Gastrocnemius medialis (tissue), 4 donors: ENCODE results near the gene HORMAD1. TPM values are rescaled to one million over a fixed set of nuclear protein-coding genes. Genes with fewer than 3 reads are reported as not detected.

Experiments
- ATAC-seq, 2 donors: fragments of 150-250 bp; one replicate each; pipeline ENCODE4 v1.9.1; 2016
- DNase-seq, 2 donors: peaks; one replicate each; pipeline ENCODE4 v3.0.0-alpha.2; 2019
- H3K27ac ChIP-seq, 4 donors: fragments of 200-600 bp; sonication (generic); 1 replicate in 1 of 4; 2 replicates in 3 of 4; pipeline ENCODE4 v1.5.1; 2016 to 2018; ENCODE audit warnings: mild to moderate bottlenecking in 2 of 4, moderate library complexity in 1 of 4
- H3K27me3 ChIP-seq, 3 donors: fragments of 200-600 bp; sonication (generic) in 2 of 3; 1 replicate in 1 of 3; 2 replicates in 2 of 3; pipeline versions ENCODE4 v1.5.1 to v1.6.0; 2016 to 2019; ENCODE audit warnings: mild to moderate bottlenecking in 1 of 3, moderate library complexity in 1 of 3
- H3K36me3 ChIP-seq, 2 donors: fragments of 200-600 bp; sonication (generic) in 1 of 2; one replicate each; pipeline ENCODE4 v1.5.1; 2017 to 2018
- H3K4me1 ChIP-seq, 2 donors: fragments of 200-600 bp; sonication (generic) in 1 of 2; one replicate each; pipeline ENCODE4 v1.5.1; 2016 to 2017; ENCODE audit warnings: mild to moderate bottlenecking in 2 of 2
- H3K4me3 ChIP-seq, 4 donors: fragments of 200-600 bp; sonication (generic) in 3 of 4; 1 replicate in 1 of 4; 2 replicates in 3 of 4; pipeline ENCODE4 v1.5.1; 2016 to 2019; ENCODE audit warnings: mild to moderate bottlenecking in 2 of 4
- H3K9me3 ChIP-seq, 3 donors: fragments of 200-600 bp; sonication (generic) in 2 of 3; 1 replicate in 1 of 3; 2 replicates in 2 of 3; pipeline ENCODE4 v1.5.1; 2016 to 2019
- CTCF ChIP-seq, 5 experiments: fragments of 450-650 bp in 3 of 5; fragments of 200-600 bp in 2 of 5; sonication (generic) in 2 of 5; IDR thresholded peaks in 4 of 5; conservative IDR thresholded peaks in 1 of 5; 1 replicate in 4 of 5; 2 replicates in 1 of 5; pipeline ENCODE4 v1.5.1; 2016 to 2019; ENCODE audit warnings: antibody characterized with exemption in 5 of 5, mild to moderate bottlenecking in 3 of 5, moderate library complexity in 3 of 5
- POLR2A ChIP-seq, 2 donors: fragments of 450-650 bp; IDR thresholded peaks; one replicate each; pipeline ENCODE4 v1.6.1; 2017; ENCODE audit warnings: antibody characterized with exemption in 2 of 2, mild to moderate bottlenecking in 2 of 2, moderate library complexity in 2 of 2
- in situ Hi-C, 4 donors: fragments of 200-750 bp; cut with MboI; loops; one replicate each; pipeline versions ENCODE4 v1.15.0 to v1.8.0; 2017; ENCODE audit warnings: low sequenced_read_pairs in 4 of 4
- intact Hi-C: fragments of 100-400 bp; cut with DNase I; formaldehyde crosslinking; loops from one replicate; pipeline ENCODE4 v1.15.1; 2023; ENCODE audit warnings: low total_unique reads
- total RNA-seq, 4 donors: library from RNA; depleted of rRNA; stranded (reverse); fragments of >200 nt; gene quantifications; one replicate each; pipeline versions ENCODE4 v1.1.0 to v1.2.3, GENCODE V29; 2016

Gene HORMAD1
- total RNA-seq, 4 donors from 2014 or later, result 0.36 TPM; not detected in 3

- no peak for ATAC-seq
- Histone ChIP-seq H3K36me3 (peaks cover 0 to 9% of the 10 kb centered on the region in 2 donors), H3K4me1 (no peaks in the 10 kb centered on the region), H3K4me3 (no peak overlapping the region), H3K27me3 (no peaks in the 10 kb centered on the region), H3K9me3 (no peaks in the 10 kb centered on the region), H3K27ac (no peak overlapping the region)
- intact Hi-C loops, result no loop called here
- in situ Hi-C loops, result loop anchor here in 1 of 4 donors (10.0 kb wide), 1 partner anchor 61 kb away; no protein-coding TSS in a partner anchor
- TF ChIP-seq POLR2A (IDR thresholded peaks at IDR 0.05) (no peak), CTCF (IDR thresholded peaks at IDR 0.05 in 4 of 5, conservative IDR thresholded peaks at IDR 0.05 in 1 of 5) (no peak)
- DNase-seq, result no peak
Measured at GRCh38 chr1:150753416-150753815, 32.7 kb upstream of the HORMAD1 start.

- Histone ChIP-seq H3K4me1 (no peaks in the 10 kb centered on the region), H3K36me3 (peaks cover 0 to 9% of the 10 kb centered on the region in 2 donors), H3K4me3 (no peak overlapping the region), H3K27me3 (no peaks in the 10 kb centered on the region), H3K27ac (no peak overlapping the region), H3K9me3 (no peaks in the 10 kb centered on the region)
- in situ Hi-C loops, result loop anchor here in 1 of 4 donors (10.0 kb wide), 1 partner anchor 63 kb away; no protein-coding TSS in a partner anchor
- intact Hi-C loops, result no loop called here
- ATAC-seq (no peak), DNase-seq (no peak)
- TF ChIP-seq POLR2A (IDR thresholded peaks at IDR 0.05), result no peak
- TF ChIP-seq CTCF (IDR thresholded peaks at IDR 0.05 in 4 of 5, conservative IDR thresholded peaks at IDR 0.05 in 1 of 5), result no peak
Measured at GRCh38 chr1:150751443-150751842, 30.7 kb upstream of the HORMAD1 start.

GRCh38 chr1:150749720-150750311 lies 29.1 kb upstream of the HORMAD1 start:
- H3K4me3 ChIP-seq, result no peak overlapping the region
- H3K27me3 ChIP-seq, result no peaks in the 10 kb centered on the region
- intact Hi-C loops, result no loop called here
- H3K4me1 ChIP-seq, result no peaks in the 10 kb centered on the region
- in situ Hi-C loops, result loop anchor here in 1 of 4 donors (10.0 kb wide), 1 partner anchor 65 kb away; no protein-coding TSS in a partner anchor
- no peak overlapping the region for H3K27ac ChIP-seq
- no peak for ATAC-seq
- H3K36me3 ChIP-seq, result peaks cover 0 to 4% of the 10 kb centered on the region in 2 donors
- TF ChIP-seq CTCF (IDR thresholded peaks at IDR 0.05 in 4 of 5, conservative IDR thresholded peaks at IDR 0.05 in 1 of 5), result no peak
- TF ChIP-seq POLR2A (IDR thresholded peaks at IDR 0.05), result no peak
- no peak for DNase-seq
- no peaks in the 10 kb centered on the region for H3K9me3 ChIP-seq

GRCh38 chr1:150748878-150749719 lies 28.4 kb upstream of the HORMAD1 start:
- H3K4me3 ChIP-seq, result no peak overlapping the region
- intact Hi-C loops (no loop called here), in situ Hi-C loops (no loop called here)
- H3K27ac ChIP-seq, result no peak overlapping the region
- H3K9me3 ChIP-seq, result no peaks in the 10 kb centered on the region
- TF ChIP-seq POLR2A (IDR thresholded peaks at IDR 0.05) (no peak), CTCF (IDR thresholded peaks at IDR 0.05 in 4 of 5, conservative IDR thresholded peaks at IDR 0.05 in 1 of 5) (no peak)
- no peaks in the 10 kb centered on the region for H3K4me1 ChIP-seq
- H3K27me3 ChIP-seq, result no peaks in the 10 kb centered on the region
- ATAC-seq (no peak), DNase-seq (no peak)
- H3K36me3 ChIP-seq, result no peaks in the 10 kb centered on the region
